GM18909 (cell line): ENCODE data around the gene PRPF19.
"Not testable (repeated sequence)": the region's sequence is repeated elsewhere in the genome, so short reads cannot be mapped to it uniquely, and the experiment has no call there.

Experiments used
- ATAC-seq: cut with Tn5 transposase; IDR thresholded peaks from one replicate; pipeline ENCODE4 v1.9.1; 2021; ENCODE audit warnings: mild to moderate bottlenecking; ENCODE audit not compliant: unreplicated experiment, poor library complexity

PRPF19 gene

DNA sequence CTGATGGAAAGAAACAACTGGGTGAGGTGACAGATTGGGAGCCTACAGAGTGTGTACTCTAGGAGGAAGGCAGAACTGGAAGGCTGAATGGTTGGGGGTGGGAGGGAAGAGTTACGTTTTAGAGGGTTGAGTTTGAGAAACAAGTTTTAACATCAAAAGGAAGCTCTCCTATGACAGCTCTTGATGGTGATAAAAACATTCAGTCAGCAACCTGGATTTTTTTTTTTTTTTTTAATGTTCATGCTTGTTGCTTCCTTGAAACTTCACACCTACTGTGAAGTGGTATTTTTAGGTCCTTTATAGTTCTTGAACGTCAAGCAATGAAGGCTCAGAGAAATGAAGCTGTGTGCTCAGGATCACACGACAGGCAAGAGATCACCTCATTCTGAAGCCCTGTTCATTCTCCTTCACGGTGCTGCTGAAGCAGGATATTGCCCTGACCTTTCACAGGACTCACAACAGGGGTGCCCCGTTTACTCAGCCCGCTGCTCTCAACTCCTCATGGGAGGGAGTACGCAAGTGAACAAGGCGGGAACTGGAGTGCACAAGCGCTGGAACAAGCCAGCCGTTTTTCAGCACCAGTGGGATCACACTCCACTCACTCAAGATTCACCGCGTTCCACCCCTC is 6.0 kb upstream of the PRPF19 start:
- no peak for ATAC-seq

GRCh38 chr11:60910711-60911380 is 4.5 kb upstream of the PRPF19 start:
- no peak for ATAC-seq

- peak; percentile 45 for ATAC-seq
Observed at GRCh38 chr11:60910281-60910687, 3.9 kb upstream of the PRPF19 start.

GRCh38 chr11:60909680-60910280 is 3.4 kb upstream of the PRPF19 start:
- not testable (repeated sequence) for ATAC-seq

DNA sequence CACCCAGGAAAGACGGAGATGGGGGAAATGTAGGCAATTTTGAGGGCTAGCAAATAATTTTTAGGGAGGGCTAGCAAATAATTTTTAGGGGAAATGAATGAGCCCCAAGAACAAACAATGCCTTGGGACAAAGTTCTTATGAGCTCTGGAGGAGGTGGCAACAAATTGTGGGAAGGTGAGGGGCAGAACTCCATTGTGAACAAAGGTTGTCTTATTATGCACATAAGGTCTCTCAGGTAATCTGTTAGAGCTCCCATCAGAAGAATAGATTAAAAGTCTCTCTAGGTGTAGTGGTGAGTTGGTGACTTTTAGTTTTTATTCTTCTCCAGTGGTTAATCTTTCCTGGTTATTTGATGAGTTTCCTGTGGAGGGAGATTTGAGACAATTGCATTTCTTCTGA is 2.4 kb upstream of the PRPF19 start:
- ATAC-seq, result no peak

DNA sequence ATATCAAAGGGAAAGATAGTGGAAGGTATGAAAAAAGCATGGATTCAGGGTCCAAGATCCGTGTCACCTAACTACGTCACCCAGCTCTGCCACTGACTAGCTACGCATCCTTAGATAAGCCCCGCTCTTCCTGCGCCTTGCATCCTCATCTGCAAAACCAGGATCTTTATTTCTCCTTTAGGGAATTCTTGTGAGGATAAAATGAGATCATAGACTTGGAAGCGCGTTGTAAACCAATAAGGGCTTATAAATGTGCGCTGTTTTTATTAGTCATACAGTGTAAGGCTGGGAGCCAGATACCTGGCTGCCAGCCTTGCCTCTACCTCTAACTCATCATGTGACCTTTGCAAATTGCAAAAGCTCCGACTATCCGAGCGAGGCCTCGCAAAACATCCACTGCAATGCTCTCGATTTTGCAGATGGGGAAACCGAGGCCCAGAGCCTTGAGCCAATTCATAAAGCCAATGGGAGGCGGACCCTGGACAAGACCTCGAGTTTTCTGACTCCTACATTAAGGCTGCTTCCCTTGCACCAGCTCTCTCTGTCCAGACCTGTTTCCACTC is 753 bp downstream of the PRPF19 start:
- no peak for ATAC-seq

GRCh38 chr11:60905047-60905446 is 1.3 kb downstream of the PRPF19 start:
- no peak for ATAC-seq

DNA sequence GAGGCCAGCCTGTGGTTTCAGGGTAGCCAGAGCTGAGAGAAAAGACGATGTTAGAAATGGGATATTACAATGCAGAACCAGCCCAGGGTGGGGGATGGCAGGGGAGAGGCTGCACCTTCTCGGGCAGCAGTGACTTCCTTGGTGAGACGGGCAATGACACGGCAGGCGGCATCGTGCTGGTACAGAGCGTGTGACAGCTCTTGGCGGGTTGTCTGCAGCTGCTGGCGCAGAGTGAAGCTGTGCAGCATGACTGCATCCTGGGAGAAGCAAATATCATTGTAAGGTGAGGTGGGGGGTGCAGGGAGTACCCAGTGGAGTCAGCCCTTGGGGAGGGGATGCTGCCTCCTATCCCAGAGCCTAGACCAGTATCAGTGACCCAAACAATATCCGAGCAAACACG is 3.8 kb downstream of the PRPF19 start:
- ATAC-seq, result no peak

GRCh38 chr11:60900673-60901404 is 5.5 kb downstream of the PRPF19 start:
- no peak for ATAC-seq

- ATAC-seq, result no peak
Observed at GRCh38 chr11:60899977-60900376, 6.4 kb downstream of the PRPF19 start.

DNA sequence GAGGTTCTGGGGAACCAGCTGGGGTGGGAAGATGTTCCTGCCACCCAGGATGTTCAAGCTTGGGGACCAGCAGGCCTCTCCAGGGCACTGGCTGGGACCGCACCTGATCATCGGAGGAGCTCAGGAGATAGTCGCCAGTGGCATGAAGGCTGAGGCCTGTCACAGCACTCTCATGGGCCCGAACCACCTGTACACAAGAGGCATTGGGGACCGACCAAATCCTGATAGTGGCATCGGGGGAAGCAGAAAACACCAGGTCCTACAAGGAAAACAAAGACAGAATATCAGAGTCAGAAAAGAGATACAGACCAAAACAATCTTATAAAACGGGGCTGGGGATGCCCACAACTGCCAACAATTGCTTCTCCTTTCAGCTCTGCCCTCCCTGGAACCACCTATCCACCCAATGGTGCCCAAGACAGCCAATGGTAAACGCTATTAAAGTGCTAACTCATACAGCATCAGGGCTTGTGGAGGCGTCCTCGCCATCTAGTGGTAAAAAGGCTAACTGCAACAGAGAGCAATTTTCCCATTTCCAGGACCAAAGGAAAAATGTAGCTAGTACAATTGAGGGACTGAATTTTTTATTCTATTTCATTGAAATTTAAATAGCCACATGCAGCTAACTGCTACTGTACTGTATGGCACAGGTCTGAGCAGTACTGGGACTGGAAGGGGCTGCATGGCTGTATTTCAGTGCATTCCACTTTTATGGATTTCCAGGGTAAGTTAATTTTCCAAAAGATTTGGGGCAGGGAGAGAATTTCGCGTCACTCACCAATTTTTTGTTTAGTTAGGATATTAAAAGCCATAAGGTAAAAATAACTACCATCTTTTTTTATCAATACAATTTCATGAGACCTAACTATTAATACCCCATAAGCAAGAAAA is 7.1 kb downstream of the PRPF19 start:
- ATAC-seq, result no peak

GRCh38 chr11:60897496-60897895 is 8.9 kb downstream of the PRPF19 start:
- no peak for ATAC-seq

DNA sequence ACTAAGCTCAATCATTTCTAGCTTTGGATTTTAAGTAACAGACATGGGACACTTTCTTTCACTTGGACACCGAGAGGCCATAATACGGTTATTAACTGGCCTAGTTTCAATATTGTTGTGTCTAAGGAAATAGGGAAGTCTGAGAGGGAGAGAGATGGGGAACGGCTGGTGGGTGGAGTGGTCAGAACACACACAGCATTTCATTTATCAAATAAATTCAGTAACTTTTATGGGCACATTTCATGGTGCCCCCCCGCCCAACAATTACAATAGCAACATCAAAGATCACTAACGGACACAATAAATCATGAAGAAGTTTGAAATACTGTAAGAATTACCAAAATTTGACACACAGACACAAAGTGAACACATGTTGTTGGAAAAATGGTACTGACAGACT is 10.7 kb downstream of the PRPF19 start:
- ATAC-seq, result no peak

- ATAC-seq, result no peak
Observed at GRCh38 chr11:60891103-60891741, 15.2 kb downstream of the PRPF19 start.

- ATAC-seq, result no peak
Observed at GRCh38 chr11:60890696-60891095, 15.7 kb downstream of the PRPF19 start.

- no peak for ATAC-seq
Observed at GRCh38 chr11:60889869-60890311, 16.5 kb downstream of the PRPF19 start.

GRCh38 chr11:60887556-60887955 is 18.8 kb downstream of the PRPF19 start:
- ATAC-seq, result peak; percentile 50

GRCh38 chr11:60880643-60881282 is 25.6 kb downstream of the PRPF19 start:
- ATAC-seq, result no peak
